GM12864 (cell line): Measurements from ENCODE around the gene MARF1.

Experiments used
- DNase-seq: peaks from one replicate; pipeline ENCODE4 v3.0.0-alpha.2; 2011; ENCODE audit warnings: low read depth
- H3K4me3 ChIP-seq: 2 replicates; pipeline ENCODE4 v1.5.1; 2011; ENCODE audit warnings: mild to moderate bottlenecking, low read depth, low read length, control low read depth
- TF ChIP-seq, protein P1 (sequence below): IDR thresholded peaks from 2 replicates; pipeline ENCODE4 v1.5.1; 2011; ENCODE audit warnings: low read depth, mild to moderate bottlenecking, moderate library complexity, low read length, control low read depth, inconsistent platforms; ENCODE audit errors: missing control alignments

Gene MARF1

DNA sequence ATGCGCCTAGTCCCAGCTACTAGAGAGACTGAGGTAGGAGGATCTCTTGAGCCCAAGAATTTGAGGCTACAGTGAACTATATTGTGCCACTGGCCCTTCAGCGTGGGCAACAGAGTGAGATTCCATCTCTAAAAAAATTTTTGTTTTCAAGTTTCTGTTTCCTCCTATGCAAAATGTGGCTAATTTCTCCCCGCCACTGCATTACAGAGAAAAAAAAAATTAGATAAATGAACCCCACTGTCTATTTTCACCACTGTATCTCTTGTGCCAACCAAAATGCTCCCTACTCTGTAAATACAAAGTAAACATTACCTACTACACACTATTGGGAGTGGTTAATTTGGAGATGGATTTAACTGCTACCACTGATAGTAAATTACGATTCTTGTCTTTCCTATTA, 2.0 kb downstream of the MARF1 start:
- H3K4me3 ChIP-seq = peak overlapping the region; percentile 93
- DNase-seq = no peak
- TF ChIP-seq, protein P1, sequence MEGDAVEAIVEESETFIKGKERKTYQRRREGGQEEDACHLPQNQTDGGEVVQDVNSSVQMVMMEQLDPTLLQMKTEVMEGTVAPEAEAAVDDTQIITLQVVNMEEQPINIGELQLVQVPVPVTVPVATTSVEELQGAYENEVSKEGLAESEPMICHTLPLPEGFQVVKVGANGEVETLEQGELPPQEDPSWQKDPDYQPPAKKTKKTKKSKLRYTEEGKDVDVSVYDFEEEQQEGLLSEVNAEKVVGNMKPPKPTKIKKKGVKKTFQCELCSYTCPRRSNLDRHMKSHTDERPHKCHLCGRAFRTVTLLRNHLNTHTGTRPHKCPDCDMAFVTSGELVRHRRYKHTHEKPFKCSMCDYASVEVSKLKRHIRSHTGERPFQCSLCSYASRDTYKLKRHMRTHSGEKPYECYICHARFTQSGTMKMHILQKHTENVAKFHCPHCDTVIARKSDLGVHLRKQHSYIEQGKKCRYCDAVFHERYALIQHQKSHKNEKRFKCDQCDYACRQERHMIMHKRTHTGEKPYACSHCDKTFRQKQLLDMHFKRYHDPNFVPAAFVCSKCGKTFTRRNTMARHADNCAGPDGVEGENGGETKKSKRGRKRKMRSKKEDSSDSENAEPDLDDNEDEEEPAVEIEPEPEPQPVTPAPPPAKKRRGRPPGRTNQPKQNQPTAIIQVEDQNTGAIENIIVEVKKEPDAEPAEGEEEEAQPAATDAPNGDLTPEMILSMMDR = no peak

DNA sequence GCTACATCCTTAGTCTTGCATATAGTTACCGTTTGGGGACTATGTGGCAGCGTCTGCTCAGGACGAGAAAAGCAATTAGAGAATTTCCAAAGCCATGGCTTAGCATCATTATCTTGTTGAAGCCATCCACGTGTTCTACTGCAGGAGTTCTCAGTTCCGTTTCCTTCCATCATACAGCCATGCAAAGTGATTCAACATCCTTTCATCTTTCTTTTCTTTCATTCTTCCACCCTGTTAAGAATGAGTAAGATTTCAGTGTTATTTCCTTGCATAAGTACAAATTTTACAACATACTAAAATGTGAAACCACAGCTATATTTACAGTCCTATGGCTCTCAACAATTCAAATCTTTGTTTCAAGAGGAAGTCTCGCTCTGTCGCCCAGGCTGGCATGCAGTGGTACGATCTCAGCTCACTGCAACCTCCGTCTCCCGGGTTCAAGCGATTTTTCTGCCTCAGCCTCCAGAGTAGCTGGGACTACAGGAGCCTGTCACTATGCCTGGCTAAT, 3.8 kb downstream of the MARF1 start:
- TF ChIP-seq, protein P1 = no peak
- no peak for DNase-seq

DNA sequence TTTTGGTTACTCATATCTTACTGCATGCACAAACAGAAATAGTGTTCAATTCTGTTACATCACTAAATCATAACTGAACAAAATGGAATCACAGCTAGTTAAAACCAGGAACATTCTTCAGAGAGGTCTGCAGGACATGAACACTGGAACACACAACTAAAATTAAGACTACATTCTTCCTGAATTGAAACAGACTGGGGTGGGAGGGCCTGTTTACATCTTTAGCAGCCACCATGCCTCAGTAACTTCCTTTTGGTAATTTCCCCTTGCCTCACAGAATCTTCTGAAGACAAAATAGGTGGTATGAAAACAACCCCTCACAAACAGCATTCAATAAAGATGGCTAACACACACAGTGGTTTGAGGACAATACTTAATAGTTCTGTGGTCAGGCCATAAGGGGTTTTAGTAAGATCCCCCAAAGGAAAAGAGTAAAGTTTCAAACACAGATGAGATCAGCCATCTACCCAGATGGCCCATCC, 6.5 kb downstream of the MARF1 start:
- no peak for DNase-seq
- H3K4me3 ChIP-seq = no peak overlapping the region
- TF ChIP-seq, protein P1 = no peak

More for the DNA sequence above, 3.8 kb downstream of the MARF1 start:
- H3K4me3 ChIP-seq = peak overlapping the region; percentile 14; the same call in 1 of the 2 replicates

DNA sequence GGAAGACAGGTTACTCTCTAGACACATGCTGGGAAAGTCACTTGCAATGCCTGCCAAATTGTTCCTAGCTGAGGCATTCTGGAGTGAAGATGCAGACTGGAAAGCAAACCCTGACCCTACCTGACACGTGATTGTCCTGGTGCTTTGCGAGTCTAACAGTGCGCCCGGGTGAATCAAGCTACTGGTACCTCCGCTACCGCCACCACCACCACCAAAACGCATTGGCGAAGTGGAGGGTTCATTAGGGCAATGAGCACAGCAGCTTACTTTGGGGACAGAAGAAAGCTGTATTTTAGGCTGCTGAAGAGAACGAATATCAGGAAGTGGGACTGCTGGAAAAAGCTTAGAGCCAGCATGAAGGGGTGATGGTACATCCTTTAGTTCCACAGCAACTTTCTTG, 7.0 kb downstream of the MARF1 start:
- TF ChIP-seq, protein P1 = no peak
- H3K4me3 ChIP-seq = no peak overlapping the region
- DNase-seq = no peak

DNA sequence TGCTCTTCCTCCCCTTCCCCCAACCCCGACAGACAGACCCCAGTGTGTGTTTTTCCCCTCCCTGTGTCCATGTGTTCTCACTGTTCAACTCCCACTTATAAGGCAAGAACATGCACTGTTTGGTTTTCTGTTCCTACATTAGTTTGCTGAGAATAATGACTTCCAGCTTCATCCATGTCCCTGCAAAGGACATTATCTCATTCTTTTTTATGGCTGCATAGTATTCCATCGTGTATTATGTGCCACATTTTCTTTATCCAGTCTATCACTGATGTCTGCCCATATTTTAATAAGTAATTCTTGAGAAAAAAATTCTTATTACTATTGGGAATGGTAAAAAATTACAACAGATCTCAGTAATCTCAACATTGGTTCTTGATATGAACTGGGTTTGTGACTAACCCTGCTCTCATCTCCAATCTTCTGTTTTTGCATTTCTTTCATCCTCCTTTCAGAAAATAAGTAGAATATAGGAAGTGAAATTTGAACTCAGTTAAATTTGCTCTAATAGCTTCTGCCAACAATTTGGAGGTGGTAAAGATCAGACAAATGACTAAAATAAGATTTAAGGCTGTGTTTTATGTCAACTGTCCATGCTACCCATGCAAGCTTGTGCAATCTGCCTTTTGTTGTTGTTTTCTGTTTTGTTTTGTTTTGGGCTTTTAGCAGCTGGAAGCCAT, 11.1 kb downstream of the MARF1 start:
- TF ChIP-seq, protein P1 = no peak
- no peak for DNase-seq
- no peak overlapping the region for H3K4me3 ChIP-seq

DNA sequence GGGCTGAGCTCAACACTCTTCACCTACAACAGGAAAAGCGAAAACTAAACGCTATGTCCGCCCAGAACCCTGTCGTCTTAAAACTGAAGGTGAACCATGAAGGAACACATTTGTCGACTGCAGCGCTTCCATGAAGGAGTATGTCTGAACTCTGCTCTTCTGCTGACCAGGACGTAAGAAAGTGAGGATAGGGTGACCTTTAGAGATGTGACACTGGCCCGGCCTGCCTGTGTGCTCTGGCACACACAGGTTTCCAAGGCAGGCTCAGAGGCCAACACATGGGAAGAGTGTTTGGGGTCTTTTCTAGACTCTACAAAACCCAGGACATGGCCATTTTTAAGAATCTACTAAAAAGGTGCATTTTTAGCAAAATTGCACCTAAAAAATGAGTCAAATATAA, 21.1 kb downstream of the MARF1 start:
- TF ChIP-seq, protein P1 = no peak
- no peak for DNase-seq
- no peak overlapping the region for H3K4me3 ChIP-seq

DNA sequence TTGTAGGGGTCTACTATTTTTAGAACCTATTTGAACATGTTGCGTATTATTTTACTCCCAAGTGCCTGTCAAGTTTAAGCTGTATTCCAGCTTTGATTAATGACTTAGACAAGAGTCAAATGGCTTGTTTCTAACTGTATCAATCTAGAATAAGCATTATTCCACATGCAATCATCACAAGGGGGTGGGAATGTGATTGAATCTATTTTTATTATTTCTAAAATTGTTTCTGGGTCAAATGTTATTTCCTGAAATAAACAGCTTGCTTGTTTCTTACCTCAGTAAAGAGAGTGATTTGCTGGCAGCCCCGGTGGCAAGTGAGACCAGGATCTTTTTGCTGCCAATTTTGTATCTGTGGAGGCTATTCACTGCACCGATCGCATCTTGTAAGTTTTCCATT, 21.5 kb downstream of the MARF1 start:
- no peak for DNase-seq
- no peak overlapping the region for H3K4me3 ChIP-seq
- TF ChIP-seq, protein P1 = no peak
